Myocyte (in vitro differentiated cells): Measurements from ENCODE around the gene ANKRD1. TPM values are rescaled to one million over a fixed set of nuclear protein-coding genes. Genes with fewer than 3 reads are reported as not detected.
A peak's percentile ranks its signal among the peaks of the same experiment; 100 is the strongest.
"Not testable (repeated sequence)": the region's sequence is repeated elsewhere in the genome, so short reads cannot be mapped to it uniquely, and the experiment has no call there.

ENCODE experiments used
- DNase-seq: peaks from one replicate; pipeline ENCODE4 v3.0.0-alpha.2; 2012; ENCODE audit warnings: low read depth
- total RNA-seq: library from RNA; depleted of rRNA; stranded (reverse); fragments of >200 nt; gene quantifications from 2 replicates; pipeline ENCODE4 v1.2.3, GENCODE V29; 2014

ANKRD1 gene
- total RNA-seq, 1 donor from 2014 or later, result 970 TPM

- peak; percentile 42 for DNase-seq
These were observed 7.9 kb downstream of the ANKRD1 start for GRCh38 chr10:90912854-90913479.

- DNase-seq, result peak; percentile 35
These were observed 8.7 kb downstream of the ANKRD1 start for GRCh38 chr10:90912174-90912573.

- peak; percentile 91 for DNase-seq
These were observed 9.5 kb downstream of the ANKRD1 start for GRCh38 chr10:90911133-90912051.

GRCh38 chr10:90906596-90906995 lies 14.3 kb downstream of the ANKRD1 start:
- DNase-seq, result no peak

GRCh38 chr10:90905925-90906324 lies 15.0 kb downstream of the ANKRD1 start:
- no peak for DNase-seq

- not testable (repeated sequence) for DNase-seq
These were observed 24.0 kb downstream of the ANKRD1 start for GRCh38 chr10:90896916-90897315.

- DNase-seq, result no peak
These were observed 27.7 kb downstream of the ANKRD1 start for GRCh38 chr10:90893190-90893589.

- no peak for DNase-seq
These were observed 30.5 kb downstream of the ANKRD1 start for GRCh38 chr10:90890347-90890746.

GRCh38 chr10:90889636-90890035 lies 31.3 kb downstream of the ANKRD1 start:
- no peak for DNase-seq

GRCh38 chr10:90888387-90888786 lies 32.5 kb downstream of the ANKRD1 start:
- DNase-seq, result no peak

- DNase-seq, result no peak
These were observed 33.3 kb downstream of the ANKRD1 start for GRCh38 chr10:90887555-90887954.

- peak; percentile 52 for DNase-seq
These were observed 35.7 kb downstream of the ANKRD1 start for GRCh38 chr10:90885176-90885575.

- peak; percentile 87 for DNase-seq
These were observed 36.5 kb downstream of the ANKRD1 start for GRCh38 chr10:90884431-90884830.

- DNase-seq, result peak; percentile 65
These were observed 40.7 kb downstream of the ANKRD1 start for GRCh38 chr10:90880059-90880719.

GRCh38 chr10:90879062-90879461 lies 41.8 kb downstream of the ANKRD1 start:
- DNase-seq, result no peak

GRCh38 chr10:90872648-90873020 lies 48.3 kb downstream of the ANKRD1 start:
- no peak for DNase-seq

- DNase-seq, result peak; percentile 84
These were observed 48.9 kb downstream of the ANKRD1 start, which contains the start of gene RPP30 for GRCh38 chr10:90871766-90872647. TSS of gene RPP30 (plus strand) at chr10:90871974. CDS start at chr10:90871987, 13 bp downstream.

GRCh38 chr10:90871279-90871765 lies 49.6 kb downstream of the ANKRD1 start:
- DNase-seq, result peak; percentile 86

- DNase-seq, result no peak
These were observed 54.8 kb downstream of the ANKRD1 start for GRCh38 chr10:90866050-90866598.

GRCh38 chr10:90865401-90865800 lies 55.5 kb downstream of the ANKRD1 start:
- no peak for DNase-seq
